Smooth muscle cell (in vitro differentiated cells): Measurements from ENCODE around the gene SPP1. TPM values are rescaled to one million over a fixed set of nuclear protein-coding genes. Genes with fewer than 3 reads are reported as not detected.

Source experiments
- DNase-seq: peaks from one replicate; lab custom pipeline; 2025; ENCODE audit not compliant: unreplicated experiment; lab: John Stamatoyannopoulos, UW
- H2AFZ ChIP-seq: fragments of 200-600 bp; sonication (generic); 2 replicates; pipeline ENCODE4 v1.6.0; 2016; ENCODE audit warnings: antibody characterized with exemption, low read depth, mild to moderate bottlenecking
- H3F3A ChIP-seq: fragments of 200-600 bp; sonication (generic); 2 replicates; pipeline ENCODE4 v1.6.0; 2017; ENCODE audit warnings: antibody characterized with exemption, low read depth
- H3K27ac ChIP-seq: fragments of 200-600 bp; sonication (generic); 2 replicates; pipeline ENCODE4 v1.5.1; 2016; ENCODE audit warnings: low read depth, mild to moderate bottlenecking
- H3K27me3 ChIP-seq: fragments of 200-600 bp; sonication (generic); 2 replicates; pipeline ENCODE4 v1.6.1; 2016; ENCODE audit warnings: low read depth, mild to moderate bottlenecking
- H3K36me3 ChIP-seq: fragments of 200-600 bp; sonication (generic); 2 replicates; pipeline ENCODE4 v1.5.1; 2016; ENCODE audit warnings: low read depth
- H3K4me1 ChIP-seq: fragments of 200-600 bp; sonication (generic); 2 replicates; pipeline ENCODE4 v1.5.1; 2016; ENCODE audit warnings: low read depth
- H3K4me2 ChIP-seq: fragments of 200-600 bp; sonication (generic); 2 replicates; pipeline ENCODE4 v1.6.0; 2016; ENCODE audit warnings: mild to moderate bottlenecking
- H3K4me3 ChIP-seq: fragments of 200-600 bp; sonication (generic); 2 replicates; pipeline ENCODE4 v1.5.1; 2016; ENCODE audit warnings: mild to moderate bottlenecking
- H3K79me2 ChIP-seq: fragments of 200-600 bp; sonication (generic); 2 replicates; pipeline ENCODE4 v1.6.0; 2016; ENCODE audit warnings: low read depth, mild to moderate bottlenecking
- H3K9ac ChIP-seq: fragments of 200-600 bp; sonication (generic); 2 replicates; pipeline ENCODE4 v1.6.0; 2016; ENCODE audit warnings: low read depth
- H3K9me3 ChIP-seq: fragments of 200-600 bp; sonication (generic); replicated peaks from 2 replicates; pipeline ENCODE4 v1.5.1; 2016; ENCODE audit warnings: low read depth
- H4K20me1 ChIP-seq: fragments of 200-600 bp; sonication (generic); 2 replicates; pipeline ENCODE4 v1.6.0; 2016; ENCODE audit warnings: low read depth
- WGBS: methylation state at CpG from one replicate; pipeline ENCODE4 v1.1.7; 2016; ENCODE audit warnings: low lambda C conversion rate; 5-methylcytosine and 5-hydroxymethylcytosine counted together
- polyA plus RNA-seq: library from polyadenylated mRNA; unstranded; fragments of >200 nt; fragmentation: Nextera tagmentation; extraction: Ambion mirVana; gene quantifications from 2 replicates; pipeline ENCODE4 v1.2.1, GENCODE V29; 2016
- total RNA-seq: library from RNA; depleted of rRNA; stranded (reverse); fragments of >200 nt; gene quantifications from 2 replicates; pipeline ENCODE4 v1.2.3, GENCODE V29; 2014
- TF ChIP-seq, protein P1 (sequence below): fragments of 200-600 bp; sonication (generic); IDR thresholded peaks from 2 replicates; pipeline ENCODE4 v1.5.1; 2017; ENCODE audit warnings: borderline replicate concordance, mild to moderate bottlenecking, antibody characterized with exemption; ENCODE audit not compliant: insufficient read depth, poor library complexity, severe bottlenecking

SPP1 gene
- total and polyA plus RNA-seq, 2 experiments from 2014 or later = 16.2 to 37.3 TPM

- Histone ChIP-seq H3K4me2 (peak overlapping the region; percentile 94), H3K4me1 (peaks cover 23% of the 10 kb centered on the region), H3K4me3 (peak overlapping the region; percentile 84), H3K9ac (peak overlapping the region; percentile 62), H3K36me3 (no peaks in the 10 kb centered on the region), H3K27ac (peak overlapping the region; percentile 22), H3K9me3 (no peaks in the 10 kb centered on the region), H3K79me2 (peaks cover 52% of the 10 kb centered on the region), H4K20me1 (peaks cover 46% of the 10 kb centered on the region), H2AFZ (peak overlapping the region; percentile 64), H3K27me3 (no peaks in the 10 kb centered on the region), H3F3A (no peaks in the 10 kb centered on the region)
- TF ChIP-seq, protein P1, sequence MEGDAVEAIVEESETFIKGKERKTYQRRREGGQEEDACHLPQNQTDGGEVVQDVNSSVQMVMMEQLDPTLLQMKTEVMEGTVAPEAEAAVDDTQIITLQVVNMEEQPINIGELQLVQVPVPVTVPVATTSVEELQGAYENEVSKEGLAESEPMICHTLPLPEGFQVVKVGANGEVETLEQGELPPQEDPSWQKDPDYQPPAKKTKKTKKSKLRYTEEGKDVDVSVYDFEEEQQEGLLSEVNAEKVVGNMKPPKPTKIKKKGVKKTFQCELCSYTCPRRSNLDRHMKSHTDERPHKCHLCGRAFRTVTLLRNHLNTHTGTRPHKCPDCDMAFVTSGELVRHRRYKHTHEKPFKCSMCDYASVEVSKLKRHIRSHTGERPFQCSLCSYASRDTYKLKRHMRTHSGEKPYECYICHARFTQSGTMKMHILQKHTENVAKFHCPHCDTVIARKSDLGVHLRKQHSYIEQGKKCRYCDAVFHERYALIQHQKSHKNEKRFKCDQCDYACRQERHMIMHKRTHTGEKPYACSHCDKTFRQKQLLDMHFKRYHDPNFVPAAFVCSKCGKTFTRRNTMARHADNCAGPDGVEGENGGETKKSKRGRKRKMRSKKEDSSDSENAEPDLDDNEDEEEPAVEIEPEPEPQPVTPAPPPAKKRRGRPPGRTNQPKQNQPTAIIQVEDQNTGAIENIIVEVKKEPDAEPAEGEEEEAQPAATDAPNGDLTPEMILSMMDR = no peak
- DNase-seq = no peak
- 2% methylated on average over 43 of the region's 51 CpGs for WGBS
Measured at GRCh38 chr4:88008122-88008742, 32.7 kb downstream of the SPP1 start.

GRCh38 chr4:88008743-88009171, 33.2 kb downstream of the SPP1 start:
- Histone ChIP-seq H3K4me2 (peak overlapping the region; percentile 94), H3K27ac (peak overlapping the region; percentile 22), H3K4me1 (peaks cover 23% of the 10 kb centered on the region), H3F3A (no peaks in the 10 kb centered on the region), H4K20me1 (peaks cover 51% of the 10 kb centered on the region), H3K79me2 (peaks cover 57% of the 10 kb centered on the region), H3K9me3 (no peaks in the 10 kb centered on the region), H3K36me3 (no peaks in the 10 kb centered on the region), H3K4me3 (peak overlapping the region; percentile 84), H3K27me3 (no peaks in the 10 kb centered on the region), H2AFZ (peak overlapping the region; percentile 64), H3K9ac (peak overlapping the region; percentile 62)
- 2% methylated on average over 5 of the region's 5 CpGs for WGBS
- no peak for DNase-seq
- TF ChIP-seq, protein P1 = no peak

DNA sequence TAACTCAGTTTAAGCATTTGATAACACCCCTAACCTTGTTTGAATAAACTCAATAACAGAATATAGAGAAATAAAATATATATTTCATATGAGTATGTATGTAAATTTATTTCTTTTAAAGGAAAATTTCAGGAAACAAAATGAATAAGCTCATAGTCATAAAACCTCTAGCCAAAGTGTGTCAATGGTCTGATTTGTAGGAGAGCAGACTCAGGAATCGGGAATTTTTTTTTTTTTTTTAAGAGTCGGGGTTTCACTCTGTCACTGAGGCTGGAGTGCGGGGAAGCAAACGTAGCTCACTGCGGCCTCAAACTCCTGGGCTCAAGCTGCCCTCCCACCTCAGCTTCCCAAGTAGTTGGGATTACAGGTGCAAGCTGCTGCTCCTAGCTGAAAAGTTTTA, 34.4 kb downstream of the SPP1 start:
- Histone ChIP-seq H3K9me3 (no peaks in the 10 kb centered on the region), H3K79me2 (peaks cover 67% of the 10 kb centered on the region), H3F3A (no peaks in the 10 kb centered on the region), H3K9ac (no peak overlapping the region), H4K20me1 (peaks cover 55% of the 10 kb centered on the region), H3K27ac (no peak overlapping the region), H3K4me3 (peak overlapping the region; percentile 84), H3K36me3 (no peaks in the 10 kb centered on the region), H3K4me1 (peaks cover 23% of the 10 kb centered on the region), H2AFZ (no peak overlapping the region), H3K4me2 (peak overlapping the region; percentile 94), H3K27me3 (no peaks in the 10 kb centered on the region)
- TF ChIP-seq, protein P1 = no peak
- 62% methylated on average over 5 of the region's 5 CpGs for WGBS
- no peak for DNase-seq

DNA sequence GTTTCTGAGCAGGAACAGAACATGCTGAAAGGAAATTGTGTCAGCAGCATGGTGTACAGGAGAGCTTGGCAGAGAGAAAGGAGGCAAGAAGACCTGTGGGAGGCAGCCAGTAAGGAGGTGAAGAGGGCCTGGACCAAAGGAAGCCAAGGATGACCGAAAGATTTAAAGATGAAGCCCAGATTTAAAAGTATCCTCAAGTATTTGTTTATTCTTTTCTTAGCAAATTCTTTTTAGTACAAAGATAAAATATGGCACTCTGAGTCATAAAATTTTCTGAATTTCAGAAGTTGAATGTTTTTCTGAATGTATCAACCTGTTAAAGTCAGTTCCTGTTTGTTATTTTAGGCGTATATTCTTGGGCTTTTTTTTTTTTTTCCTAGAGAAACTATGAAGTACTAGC, 35.5 kb downstream of the SPP1 start:
- no peaks in the 10 kb centered on the region for H3K36me3 ChIP-seq
- H3K27ac ChIP-seq = no peak overlapping the region
- peaks cover 4% of the 10 kb centered on the region for H3F3A ChIP-seq
- no peak overlapping the region for H2AFZ ChIP-seq
- peaks cover 62% of the 10 kb centered on the region for H4K20me1 ChIP-seq
- H3K4me2 ChIP-seq = peak overlapping the region; percentile 94
- TF ChIP-seq, protein P1 = no peak
- H3K27me3 ChIP-seq = no peaks in the 10 kb centered on the region
- WGBS = 81% methylated on average over 2 of the region's 2 CpGs
- DNase-seq = no peak
- peaks cover 23% of the 10 kb centered on the region for H3K4me1 ChIP-seq
- H3K9me3 ChIP-seq = no peaks in the 10 kb centered on the region
- H3K4me3 ChIP-seq = no peak overlapping the region
- H3K79me2 ChIP-seq = peaks cover 78% of the 10 kb centered on the region
- no peak overlapping the region for H3K9ac ChIP-seq
